Activated naive CD4-positive, alpha-beta T cell treated with anti-CD3 and anti-CD28 coated beads for 36 hours (primary cell): ENCODE data around the gene FOXR1. TPM values are rescaled to one million over a fixed set of nuclear protein-coding genes. Genes with fewer than 3 reads are reported as not detected.

ENCODE experiments used
- CTCF ChIA-PET: fragments of 350-600 bp; sonication (Branson Sonifier 250); formaldehyde crosslinking; loops from one replicate; lab custom pipeline; 2021; ENCODE audit warnings: antibody characterized with exemption; lab: Charles Lee
- DNase-seq: peaks from one replicate; pipeline ENCODE4 v3.0.0-alpha.2; 2020
- H3K27ac Mint-ChIP-seq: one replicate; pipeline ENCODE4 v1.8.0; 2021; ENCODE audit warnings: mild to moderate bottlenecking, mixed read lengths
- H3K27me3 Mint-ChIP-seq: one replicate; pipeline ENCODE4 v1.8.0; 2021; ENCODE audit warnings: low read depth, mixed read lengths
- H3K36me3 Mint-ChIP-seq: one replicate; pipeline ENCODE4 v1.8.0; 2021; ENCODE audit warnings: low read depth, mixed read lengths
- H3K4me1 Mint-ChIP-seq: one replicate; pipeline ENCODE4 v1.8.0; 2021; ENCODE audit warnings: low read depth, mixed read lengths
- H3K4me3 Mint-ChIP-seq: one replicate; pipeline ENCODE4 v1.8.0; 2021; ENCODE audit warnings: mild to moderate bottlenecking, moderate library complexity, mixed read lengths
- H3K9me3 Mint-ChIP-seq: one replicate; pipeline ENCODE4 v1.8.0; 2021; ENCODE audit warnings: mixed read lengths
- intact Hi-C: fragments of 100-400 bp; cut with micrococcal nuclease; formaldehyde crosslinking; loops from one replicate; pipeline ENCODE4 v1.15.1; 2023
- total RNA-seq, 2 experiments: library from RNA; stranded (reverse); gene quantifications; one replicate each; pipeline ENCODE4 v1.2.3, GENCODE V29; 2021

Gene FOXR1
- total RNA-seq, 2 experiments from 2014 or later, result not detected

- H3K9me3 Mint-ChIP-seq, result no peaks in the 10 kb centered on the region
- peak overlapping the region; percentile 95 for H3K27ac Mint-ChIP-seq
- H3K4me3 Mint-ChIP-seq, result peak overlapping the region; percentile 96
- CTCF ChIA-PET, result interaction anchor here (0.7 to 3.6 kb wide), 17 partner anchors 10 to 269 kb away, joined by 3 to 34 read pairs (median 5); partner anchors contain the start of gene UPK2
- H3K36me3 Mint-ChIP-seq, result no peaks in the 10 kb centered on the region
- peaks cover 35% of the 10 kb centered on the region for H3K4me1 Mint-ChIP-seq
- no peaks in the 10 kb centered on the region for H3K27me3 Mint-ChIP-seq
- intact Hi-C loops, result loop anchor here (1.0 to 5.0 kb wide), 6 partner anchors 11 to 492 kb away; partner anchors contain the start of genes KMT2A, RPS25, SLC37A4 and TRAPPC4
- DNase-seq, result peak; percentile 93
These were observed 42.0 kb upstream of the FOXR1 start for GRCh38 chr11:118929501-118930093.

DNA sequence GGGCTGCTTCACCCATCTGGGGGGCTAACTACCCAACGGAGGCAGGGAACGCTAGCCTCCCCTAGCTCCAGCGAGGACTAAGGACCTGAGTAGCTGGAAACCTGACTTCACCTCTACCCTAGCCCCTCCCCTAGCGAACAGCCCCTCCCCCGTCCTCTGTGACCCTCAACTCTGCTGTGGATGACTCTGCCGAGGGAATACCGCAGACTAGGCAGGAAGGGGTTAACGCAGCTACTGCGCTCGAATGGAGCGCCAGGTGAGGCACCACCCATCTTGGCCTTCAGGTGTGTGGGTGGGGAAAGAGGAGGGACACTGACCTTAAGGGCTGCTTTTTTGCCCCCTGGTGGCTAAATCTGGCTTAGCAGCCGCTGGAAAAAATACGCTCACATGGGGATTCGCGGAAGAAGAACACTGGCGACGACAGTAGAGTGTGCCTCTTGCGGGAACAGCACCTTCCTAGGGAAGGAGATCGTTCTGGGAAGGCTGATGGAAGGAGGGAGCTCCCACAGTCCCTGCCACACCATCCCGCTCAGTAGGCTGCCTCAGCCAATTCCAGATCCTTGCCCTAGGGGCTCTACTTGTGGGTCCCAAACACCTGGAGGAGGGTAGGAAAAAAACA lies 41.4 kb upstream of the FOXR1 start:
- CTCF ChIA-PET, result interaction anchor here (0.7 to 3.6 kb wide), 20 partner anchors 10 to 269 kb away, joined by 3 to 34 read pairs (median 4); partner anchors contain the start of gene UPK2
- no peaks in the 10 kb centered on the region for H3K9me3 Mint-ChIP-seq
- intact Hi-C loops, result loop anchor here (1.0 kb wide), 3 partner anchors 10 to 100 kb away; partner anchors contain the start of genes SLC37A4 and UPK2
- H3K27ac Mint-ChIP-seq, result peak overlapping the region; percentile 95
- H3K36me3 Mint-ChIP-seq, result no peaks in the 10 kb centered on the region
- H3K27me3 Mint-ChIP-seq, result no peaks in the 10 kb centered on the region
- H3K4me1 Mint-ChIP-seq, result peaks cover 35% of the 10 kb centered on the region
- peak; percentile 95 for DNase-seq
- peak overlapping the region; percentile 96 for H3K4me3 Mint-ChIP-seq

DNA sequence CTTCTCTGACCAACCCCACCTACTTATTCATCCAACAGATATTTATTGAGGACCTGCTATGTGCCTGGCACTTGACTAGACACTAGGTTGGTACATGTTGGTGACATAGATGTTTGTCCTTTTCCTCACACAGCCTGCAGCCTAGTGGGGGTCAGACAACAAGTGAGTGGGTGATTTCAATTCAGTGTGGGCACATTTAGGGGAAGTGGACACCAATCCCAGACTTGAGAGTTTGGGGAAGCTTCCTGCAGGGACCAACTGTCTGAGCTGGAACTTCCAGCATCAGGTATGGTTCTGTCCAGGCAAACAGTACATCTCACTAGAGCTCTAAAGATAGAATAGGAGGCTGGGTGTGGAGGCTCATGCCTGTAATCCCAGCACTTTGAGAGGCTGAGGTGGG lies 40.0 kb upstream of the FOXR1 start:
- H3K4me1 Mint-ChIP-seq, result peaks cover 29% of the 10 kb centered on the region
- H3K27me3 Mint-ChIP-seq, result no peaks in the 10 kb centered on the region
- no peak overlapping the region for H3K27ac Mint-ChIP-seq
- intact Hi-C loops, result no loop called here
- no peaks in the 10 kb centered on the region for H3K9me3 Mint-ChIP-seq
- DNase-seq, result no peak
- H3K4me3 Mint-ChIP-seq, result no peak overlapping the region
- no peaks in the 10 kb centered on the region for H3K36me3 Mint-ChIP-seq
- CTCF ChIA-PET, result interaction anchor here (0.9 to 3.6 kb wide), 6 partner anchors 8 to 323 kb away, joined by 3 to 34 read pairs (median 17); partner anchors contain the start of gene UPK2

DNA sequence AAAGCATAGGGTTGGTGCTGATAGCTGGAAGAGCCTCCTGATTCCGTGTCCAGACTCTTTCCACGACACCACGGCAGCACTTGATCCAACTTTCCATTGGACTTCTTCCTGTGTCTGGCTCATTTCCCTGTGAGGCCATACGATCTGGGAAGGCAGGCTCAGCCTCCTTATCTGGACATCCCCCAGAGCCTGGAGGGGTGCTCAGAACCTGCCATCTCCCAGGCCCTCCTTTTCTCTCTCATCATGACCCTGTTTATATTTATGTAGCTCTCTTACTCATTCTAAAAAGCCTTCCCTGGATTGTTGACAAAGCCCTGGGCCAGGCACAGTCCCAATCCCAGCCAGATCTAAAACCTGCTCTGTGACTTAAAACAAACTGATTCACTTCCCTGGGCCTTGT lies 38.1 kb upstream of the FOXR1 start:
- no peak for DNase-seq
- CTCF ChIA-PET, result interaction anchor here (0.6 to 2.3 kb wide), 3 partner anchors 173 to 273 kb away, joined by 3 to 6 read pairs (median 4); no protein-coding TSS in a partner anchor
- intact Hi-C loops, result no loop called here

GRCh38 chr11:118935376-118935775 lies 36.2 kb upstream of the FOXR1 start:
- H3K4me3 Mint-ChIP-seq, result no peak overlapping the region
- H3K27ac Mint-ChIP-seq, result no peak overlapping the region
- CTCF ChIA-PET, result interaction anchor here (0.9 to 2.0 kb wide), 3 partner anchors 25 to 245 kb away, joined by 3 to 7 read pairs (median 4); no protein-coding TSS in a partner anchor
- no peaks in the 10 kb centered on the region for H3K27me3 Mint-ChIP-seq
- H3K4me1 Mint-ChIP-seq, result peaks cover 31% of the 10 kb centered on the region
- H3K36me3 Mint-ChIP-seq, result no peaks in the 10 kb centered on the region
- no peaks in the 10 kb centered on the region for H3K9me3 Mint-ChIP-seq
- intact Hi-C loops, result no loop called here
- no peak for DNase-seq

More for the DNA sequence above, 38.1 kb upstream of the FOXR1 start:
- Mint-ChIP-seq H3K9me3 (no peaks in the 10 kb centered on the region), H3K36me3 (no peaks in the 10 kb centered on the region), H3K4me1 (peaks cover 19% of the 10 kb centered on the region), H3K27ac (peak overlapping the region; percentile 15), H3K4me3 (no peak overlapping the region), H3K27me3 (no peaks in the 10 kb centered on the region)

- Mint-ChIP-seq H3K4me3 (no peak overlapping the region), H3K9me3 (no peaks in the 10 kb centered on the region), H3K27me3 (no peaks in the 10 kb centered on the region), H3K4me1 (peaks cover 36% of the 10 kb centered on the region), H3K36me3 (no peaks in the 10 kb centered on the region), H3K27ac (no peak overlapping the region)
- no peak for DNase-seq
- intact Hi-C loops, result no loop called here
- CTCF ChIA-PET, result interaction anchor here (0.6 to 2.9 kb wide), 3 partner anchors 8 to 96 kb away, joined by 3 to 34 read pairs (median 8); no protein-coding TSS in a partner anchor
These were observed 32.8 kb upstream of the FOXR1 start for GRCh38 chr11:118938491-118939403.

GRCh38 chr11:118939404-118939915 lies 32.1 kb upstream of the FOXR1 start:
- CTCF ChIA-PET, result interaction anchor here (0.6 to 2.9 kb wide), 7 partner anchors 9 to 250 kb away, joined by 3 to 34 read pairs (median 6); no protein-coding TSS in a partner anchor
- intact Hi-C loops, result no loop called here
- Mint-ChIP-seq H3K4me3 (no peak overlapping the region), H3K36me3 (no peaks in the 10 kb centered on the region), H3K27me3 (no peaks in the 10 kb centered on the region), H3K4me1 (peaks cover 36% of the 10 kb centered on the region), H3K27ac (peak overlapping the region; percentile 56), H3K9me3 (no peaks in the 10 kb centered on the region)
- no peak for DNase-seq

DNA sequence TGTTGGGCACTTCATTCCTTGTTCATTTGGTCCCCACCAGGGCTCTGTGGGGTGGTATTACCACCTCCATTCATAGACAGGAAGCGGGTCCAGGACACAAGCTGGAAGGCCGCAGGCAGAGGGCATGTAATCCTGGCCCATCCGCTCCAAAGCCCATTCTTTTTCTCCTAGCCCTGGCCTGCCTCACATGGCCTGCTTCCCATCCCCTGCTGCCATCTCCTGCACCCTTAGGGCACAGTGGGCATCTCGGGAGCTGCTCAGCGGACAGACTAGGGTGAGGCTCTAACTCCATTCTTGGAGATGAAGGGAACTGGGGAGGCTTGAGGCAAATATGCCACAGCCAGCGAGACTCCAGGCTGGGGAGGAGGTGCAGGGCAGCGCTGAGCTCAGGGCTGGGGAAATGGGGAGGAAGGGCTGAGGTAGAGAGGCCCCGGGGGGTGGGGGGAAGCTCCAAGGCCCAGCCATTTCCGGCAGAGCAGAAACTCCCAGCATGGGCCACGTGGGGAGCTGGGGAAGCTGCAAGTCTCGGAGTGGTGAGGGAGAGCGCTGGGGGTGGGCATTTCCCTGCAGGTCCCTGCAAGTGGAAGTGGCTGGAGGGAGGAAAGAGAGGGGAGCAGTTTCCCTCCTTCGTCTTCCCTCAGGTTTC lies 31.5 kb upstream of the FOXR1 start:
- CTCF ChIA-PET, result interaction anchor here (0.8 to 2.9 kb wide), 7 partner anchors 9 to 250 kb away, joined by 3 to 34 read pairs (median 6); no protein-coding TSS in a partner anchor
- Mint-ChIP-seq H3K27me3 (no peaks in the 10 kb centered on the region), H3K9me3 (no peaks in the 10 kb centered on the region), H3K27ac (peak overlapping the region; percentile 56), H3K36me3 (no peaks in the 10 kb centered on the region), H3K4me3 (peak overlapping the region; percentile 55), H3K4me1 (peaks cover 36% of the 10 kb centered on the region)
- DNase-seq, result peak; percentile 90
- intact Hi-C loops, result loop anchor here (1.0 to 5.0 kb wide), 2 partner anchors 10 to 33 kb away; no protein-coding TSS in a partner anchor

GRCh38 chr11:118947091-118947490 lies 24.5 kb upstream of the FOXR1 start:
- DNase-seq, result no peak
- Mint-ChIP-seq H3K27me3 (no peaks in the 10 kb centered on the region), H3K9me3 (no peaks in the 10 kb centered on the region), H3K27ac (no peak overlapping the region), H3K4me3 (no peak overlapping the region), H3K36me3 (no peaks in the 10 kb centered on the region), H3K4me1 (peaks cover 4% of the 10 kb centered on the region)
- intact Hi-C loops, result no loop called here
- CTCF ChIA-PET, result interaction anchor here (0.9 to 1.0 kb wide), 2 partner anchors 11 to 17 kb away, joined by 3 to 5 read pairs; no protein-coding TSS in a partner anchor

DNA sequence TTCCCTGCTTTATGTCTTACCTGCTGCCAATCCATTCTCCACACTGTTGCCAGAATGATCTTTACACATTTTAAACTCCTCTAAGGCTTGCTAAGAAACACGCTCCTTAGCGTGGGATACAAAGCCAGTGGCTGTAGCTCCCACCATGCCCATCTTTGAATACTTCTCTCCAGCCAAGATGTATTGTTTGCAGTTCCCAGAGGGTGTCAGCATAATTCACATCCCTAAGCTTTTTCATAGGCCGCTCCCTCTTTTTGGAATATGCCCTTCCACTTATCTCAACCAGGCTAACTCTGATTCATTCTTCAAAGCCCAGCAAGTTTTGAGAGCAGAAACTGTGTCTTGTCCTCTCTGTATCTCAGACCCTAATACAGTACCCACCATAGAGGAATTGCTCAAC lies 23.6 kb upstream of the FOXR1 start:
- Mint-ChIP-seq H3K9me3 (no peaks in the 10 kb centered on the region), H3K4me1 (peaks cover 4% of the 10 kb centered on the region), H3K27ac (no peak overlapping the region), H3K27me3 (no peaks in the 10 kb centered on the region), H3K36me3 (no peaks in the 10 kb centered on the region), H3K4me3 (no peak overlapping the region)
- CTCF ChIA-PET, result interaction anchor here (0.6 to 1.2 kb wide), 3 partner anchors 9 to 1141 kb away, joined by 3 to 7 read pairs (median 3); no protein-coding TSS in a partner anchor
- no peak for DNase-seq
- intact Hi-C loops, result no loop called here

GRCh38 chr11:118953265-118953664 lies 18.3 kb upstream of the FOXR1 start:
- CTCF ChIA-PET, result interaction anchor here (1.0 kb wide), 1 partner anchor 45 kb away, joined by 4 read pairs; no protein-coding TSS in a partner anchor
- H3K27me3 Mint-ChIP-seq, result no peaks in the 10 kb centered on the region
- DNase-seq, result no peak
- no peak overlapping the region for H3K27ac Mint-ChIP-seq
- H3K4me3 Mint-ChIP-seq, result no peak overlapping the region
- H3K4me1 Mint-ChIP-seq, result peaks cover 5% of the 10 kb centered on the region
- no peaks in the 10 kb centered on the region for H3K36me3 Mint-ChIP-seq
- intact Hi-C loops, result no loop called here
- H3K9me3 Mint-ChIP-seq, result no peaks in the 10 kb centered on the region
